Parathyroid adenoma (tissue), 2 donors: Measurements from ENCODE around the gene NRROS.

Experiments
- H2AFZ ChIP-seq: fragments of 300-600 bp; sonication (generic); one replicate; pipeline ENCODE4 v1.7.0; 2017; ENCODE audit warnings: antibody characterized with exemption, mild to moderate bottlenecking
- H3K27ac ChIP-seq: fragments of 300-600 bp; sonication (generic); one replicate; pipeline ENCODE4 v1.7.0; 2017
- H3K27me3 ChIP-seq: fragments of 300-600 bp; sonication (generic); one replicate; pipeline ENCODE4 v1.7.0; 2017; ENCODE audit warnings: low read length; ENCODE audit not compliant: control insufficient read depth, insufficient read depth
- H3K36me3 ChIP-seq: fragments of 300-600 bp; sonication (generic); one replicate; pipeline ENCODE4 v1.7.0; 2017; ENCODE audit warnings: low read length; ENCODE audit not compliant: control insufficient read depth, insufficient read depth
- H3K4me1 ChIP-seq: fragments of 300-600 bp; sonication (generic); one replicate; pipeline ENCODE4 v1.7.0; 2017; ENCODE audit warnings: control low read depth
- H3K4me2 ChIP-seq: fragments of 300-600 bp; sonication (generic); one replicate; pipeline ENCODE4 v1.7.0; 2017; ENCODE audit warnings: low read length
- H3K4me3 ChIP-seq: fragments of 300-600 bp; sonication (generic); one replicate; pipeline ENCODE4 v1.7.0; 2017; ENCODE audit warnings: low read depth, low read length
- H3K79me2 ChIP-seq: fragments of 300-600 bp; sonication (generic); one replicate; pipeline ENCODE4 v1.7.0; 2017; ENCODE audit warnings: control low read depth
- H3K9ac ChIP-seq: fragments of 300-600 bp; sonication (generic); one replicate; pipeline ENCODE4 v1.7.0; 2017; ENCODE audit warnings: mild to moderate bottlenecking
- H3K9me3 ChIP-seq: fragments of 300-600 bp; sonication (generic); one replicate; pipeline ENCODE4 v1.7.0; 2017; ENCODE audit warnings: low read length; ENCODE audit not compliant: control insufficient read depth
- CTCF ChIP-seq: fragments of 300-600 bp; sonication (generic); IDR thresholded peaks from one replicate; pipeline ENCODE4 v1.7.0; 2017; ENCODE audit warnings: antibody characterized with exemption, mild to moderate bottlenecking
- donor health status: primary hyperparathyroidism.

NRROS gene

GRCh38 chr3:196673632-196674031 is 34.1 kb downstream of the NRROS start:
- Histone ChIP-seq H2AFZ (no peak overlapping the region), H3K4me3 (no peak overlapping the region)
- TF ChIP-seq CTCF, result no peak

GRCh38 chr3:196677353-196677752 is 37.9 kb downstream of the NRROS start:
- TF ChIP-seq CTCF, result no peak
- Histone ChIP-seq H3K79me2 (no peaks in the 10 kb centered on the region), H3K9me3 (no peaks in the 10 kb centered on the region), H2AFZ (no peak overlapping the region), H3K4me1 (no peaks in the 10 kb centered on the region), H3K36me3 (no peaks in the 10 kb centered on the region), H3K4me3 (no peak overlapping the region), H3K4me2 (no peak overlapping the region), H3K9ac (no peak overlapping the region), H3K27me3 (no peaks in the 10 kb centered on the region), H3K27ac (no peak overlapping the region)

More at GRCh38 chr3:196673632-196674031, 34.1 kb downstream of the NRROS start:
- H3K36me3 ChIP-seq, result no peaks in the 10 kb centered on the region
- no peaks in the 10 kb centered on the region for H3K27me3 ChIP-seq
- H3K79me2 ChIP-seq, result no peaks in the 10 kb centered on the region
- no peaks in the 10 kb centered on the region for H3K9me3 ChIP-seq
- H3K4me2 ChIP-seq, result no peak overlapping the region
- no peaks in the 10 kb centered on the region for H3K4me1 ChIP-seq
- no peak overlapping the region for H3K9ac ChIP-seq
- no peak overlapping the region for H3K27ac ChIP-seq

GRCh38 chr3:196677931-196678330 is 38.4 kb downstream of the NRROS start:
- H3K4me1 ChIP-seq, result no peaks in the 10 kb centered on the region
- no peaks in the 10 kb centered on the region for H3K79me2 ChIP-seq
- H2AFZ ChIP-seq, result no peak overlapping the region
- H3K4me3 ChIP-seq, result no peak overlapping the region
- H3K9me3 ChIP-seq, result no peaks in the 10 kb centered on the region
- no peak overlapping the region for H3K9ac ChIP-seq
- H3K27ac ChIP-seq, result no peak overlapping the region
- no peaks in the 10 kb centered on the region for H3K36me3 ChIP-seq
- no peak for TF ChIP-seq CTCF
- no peak overlapping the region for H3K4me2 ChIP-seq
- H3K27me3 ChIP-seq, result no peaks in the 10 kb centered on the region

- Histone ChIP-seq H3K79me2 (no peaks in the 10 kb centered on the region), H3K36me3 (no peaks in the 10 kb centered on the region)
Measured at GRCh38 chr3:196684548-196685407, 45.3 kb downstream of the NRROS start.

More at GRCh38 chr3:196684548-196685407, 45.3 kb downstream of the NRROS start:
- peak; percentile 93 for TF ChIP-seq CTCF
- Histone ChIP-seq H3K9ac (no peak overlapping the region), H3K27ac (no peak overlapping the region), H3K4me1 (no peaks in the 10 kb centered on the region), H2AFZ (peak overlapping the region; percentile 65), H3K27me3 (no peaks in the 10 kb centered on the region), H3K4me2 (peak overlapping the region; percentile 52), H3K9me3 (no peaks in the 10 kb centered on the region), H3K4me3 (no peak overlapping the region)
